HT-29 (cell line): Measurements from ENCODE around the gene ISY1. TPM values are rescaled to one million over a fixed set of nuclear protein-coding genes. Genes with fewer than 3 reads are reported as not detected.
"Not testable (repeated sequence)": the region's sequence is repeated elsewhere in the genome, so short reads cannot be mapped to it uniquely, and the experiment has no call there.

Source experiments
- DNase-seq: peaks from one replicate; pipeline ENCODE4 v3.0.0-alpha.2; 2015; ENCODE audit warnings: low spot score
- total RNA-seq: library from RNA; depleted of rRNA; stranded (reverse); fragments of >200 nt; shearing (Covaris generic); gene quantifications from 2 replicates; pipeline ENCODE4 v1.2.3, GENCODE V29; 2014

The ISY1 gene
- total RNA-seq, 1 experiment from 2014 or later = 25.2 TPM

DNA sequence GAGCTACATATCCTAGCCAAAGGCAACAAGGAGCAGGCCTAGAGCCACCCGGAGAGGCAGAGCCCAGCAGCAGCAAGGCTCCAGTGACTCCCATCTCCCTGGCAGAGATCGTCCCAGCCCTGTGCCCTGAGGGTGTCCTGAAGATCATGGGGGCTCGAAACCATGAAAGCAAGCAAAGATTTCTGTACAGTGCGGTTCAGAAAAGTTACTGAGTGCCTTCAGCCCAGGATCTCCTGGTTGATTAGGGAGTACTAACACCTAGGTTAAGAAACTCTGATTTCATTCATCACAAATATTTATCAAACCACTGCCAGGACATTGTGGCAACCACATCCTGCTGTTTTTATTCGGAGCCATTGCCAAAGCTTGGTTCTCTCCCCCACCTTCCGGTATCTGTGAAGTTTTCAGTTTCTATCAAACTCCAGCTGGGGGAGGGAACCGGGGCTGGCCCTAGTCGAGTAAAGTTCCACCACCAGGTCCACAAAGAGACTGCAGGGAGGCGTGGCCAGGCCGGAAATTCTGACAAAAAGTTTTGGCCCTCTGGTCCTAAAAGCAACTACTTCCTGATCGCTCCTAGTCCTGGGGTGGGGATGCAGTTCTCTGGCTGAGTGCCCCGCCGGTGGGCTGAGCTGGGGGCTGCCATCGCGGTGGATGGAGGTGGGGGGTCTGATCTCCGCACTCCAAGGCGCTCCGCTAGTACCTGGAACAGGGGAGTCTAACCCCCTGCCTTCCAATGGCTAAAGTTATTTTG is 40.4 kb downstream of the ISY1 start:
- peak; percentile 91 for DNase-seq

DNA sequence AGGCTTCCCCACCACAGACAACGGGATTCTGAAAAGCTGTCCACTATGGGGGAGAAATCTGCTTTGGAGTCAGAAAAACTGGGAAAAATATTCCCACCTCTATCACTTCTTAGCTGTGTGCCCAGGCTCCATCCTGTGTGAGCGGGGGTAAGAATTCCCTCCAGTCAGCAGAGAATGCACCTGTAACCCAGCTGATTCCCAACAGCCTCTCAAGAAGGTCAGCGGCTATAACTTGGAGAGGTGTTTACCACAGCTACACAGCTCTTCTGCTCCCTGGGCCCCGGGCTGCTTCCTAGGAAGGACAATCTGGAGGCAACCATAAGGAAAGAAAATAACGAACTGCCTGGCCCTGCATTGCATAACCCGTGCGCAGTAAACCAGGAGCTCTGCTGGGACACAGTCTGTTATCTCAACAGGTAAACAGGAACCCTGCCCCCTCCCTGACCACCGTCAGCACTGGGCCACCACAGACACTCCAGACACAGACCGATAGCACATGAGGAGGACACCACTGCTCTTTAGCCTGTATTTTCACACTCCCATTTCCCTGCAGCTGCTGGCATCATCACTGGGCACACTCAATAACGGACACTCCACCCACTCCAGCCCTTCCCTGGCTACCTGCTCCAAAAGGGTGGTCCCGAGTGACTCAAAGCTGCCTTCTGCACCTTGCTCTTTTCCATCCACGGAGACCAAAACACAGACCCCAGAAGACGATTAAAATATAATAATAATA is 41.3 kb downstream of the ISY1 start:
- peak; percentile 46 for DNase-seq

DNA sequence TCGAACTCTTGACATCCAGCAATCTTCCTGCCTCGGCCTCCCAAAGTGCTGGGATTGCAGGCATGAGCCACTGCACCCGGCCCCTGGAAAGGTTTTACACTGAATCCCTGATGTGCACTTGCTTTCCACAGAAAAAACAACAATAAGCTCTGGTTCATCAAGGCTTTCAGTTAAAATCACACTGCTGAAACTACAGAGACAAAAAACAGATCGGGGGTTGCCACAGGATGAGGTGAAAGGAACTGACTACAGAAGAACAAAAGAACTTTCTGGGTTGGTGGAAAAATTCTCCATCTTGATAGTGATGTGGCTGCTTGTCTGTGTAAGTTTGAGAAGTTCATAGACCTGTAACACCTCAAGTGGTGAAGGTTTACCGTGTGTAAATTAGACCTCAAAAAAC is 42.1 kb downstream of the ISY1 start:
- no peak for DNase-seq

DNA sequence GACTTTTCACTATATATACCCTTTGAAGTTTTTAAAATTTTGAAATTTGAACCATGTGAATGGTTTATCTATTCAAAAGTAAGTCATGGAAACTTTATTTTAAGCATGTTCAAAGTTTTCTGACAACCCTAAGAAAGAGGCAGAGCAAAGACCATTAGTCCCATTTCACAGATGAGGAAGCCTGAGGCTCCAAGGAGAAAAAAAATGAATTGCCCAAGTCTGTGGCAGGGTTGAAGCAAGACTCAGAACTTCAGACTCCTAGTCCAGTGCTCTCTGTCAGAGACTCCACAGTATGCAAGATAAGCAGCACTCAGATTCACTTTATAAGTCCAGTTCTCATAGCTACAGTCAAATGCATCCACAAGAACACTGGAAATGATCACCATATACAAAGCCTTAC is 43.7 kb downstream of the ISY1 start:
- no peak for DNase-seq

DNA sequence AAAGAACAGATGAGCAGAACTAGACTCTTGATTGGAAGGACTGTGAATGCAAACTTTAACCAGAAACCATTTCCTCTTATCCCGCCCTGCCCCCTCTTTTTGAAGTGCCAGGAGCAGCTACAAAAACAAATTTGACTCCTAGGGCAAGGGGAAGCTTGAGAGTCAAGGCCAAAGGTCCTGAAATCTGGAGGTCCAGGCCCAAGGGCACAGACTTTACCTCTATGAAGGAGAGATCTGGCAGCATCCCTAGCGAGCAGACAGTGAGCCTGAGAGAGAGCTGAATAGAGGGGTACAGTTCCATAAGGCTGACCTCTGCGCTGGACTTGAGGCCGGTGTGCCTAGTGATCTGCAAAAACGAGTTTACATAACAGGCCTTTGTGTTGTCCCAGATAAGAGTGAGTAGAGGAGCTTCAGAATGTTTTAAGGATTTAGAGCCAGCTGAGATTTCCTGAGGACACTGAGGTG is 44.3 kb downstream of the ISY1 start:
- no peak for DNase-seq

DNA sequence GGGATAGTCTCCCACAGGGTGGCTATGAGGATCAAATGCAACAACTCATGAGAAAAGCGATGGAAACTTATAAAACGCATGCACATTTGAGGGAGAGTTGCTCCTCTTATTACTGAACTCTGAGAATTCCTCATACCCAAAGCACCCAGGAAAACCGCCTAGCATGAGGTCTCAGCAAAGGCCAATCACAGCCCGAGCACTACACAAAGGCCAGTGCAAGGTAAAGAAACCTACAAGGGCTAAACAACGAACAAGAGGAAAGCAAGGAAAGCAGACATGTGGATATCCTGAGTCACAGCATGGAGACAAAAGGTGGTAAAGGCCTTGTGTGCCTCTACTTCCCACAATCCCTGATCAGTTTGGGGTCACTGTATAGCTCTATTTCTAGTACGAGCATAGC is 46.4 kb downstream of the ISY1 start:
- no peak for DNase-seq

DNA sequence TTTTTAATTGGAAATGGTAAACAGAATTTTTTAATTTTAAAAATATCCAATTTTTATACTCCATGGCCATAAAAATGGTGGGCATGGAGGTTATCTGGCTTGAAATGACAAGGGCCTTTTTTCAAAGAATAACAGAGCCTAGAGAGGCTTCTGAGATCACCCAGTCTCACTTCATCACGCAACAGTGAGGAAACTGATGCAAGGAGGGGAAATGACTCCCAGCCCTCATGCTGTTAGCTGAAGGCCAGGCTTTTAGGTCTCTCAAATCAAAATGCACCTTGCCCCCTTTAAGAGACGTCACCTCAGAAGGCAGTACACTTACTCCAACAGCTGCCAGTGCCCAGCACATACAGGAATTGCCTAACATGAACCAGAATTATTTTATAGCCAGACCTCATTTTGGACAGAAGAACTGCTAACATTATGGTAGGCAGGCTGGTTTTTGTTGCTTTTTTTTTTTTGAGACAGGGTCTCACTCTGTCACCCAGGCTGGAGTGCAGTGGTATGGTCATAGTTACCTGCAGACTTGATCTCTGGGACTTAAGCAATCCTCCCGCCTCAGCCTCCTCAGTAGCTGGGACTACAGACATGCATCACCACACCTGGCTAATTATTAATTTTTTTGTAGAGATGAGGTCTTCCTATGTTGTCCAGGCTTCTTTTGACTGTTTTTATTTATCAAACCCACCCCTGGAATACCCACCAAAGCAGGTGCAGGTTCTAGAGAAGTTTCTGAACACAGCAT is 48.4 kb downstream of the ISY1 start:
- no peak for DNase-seq

DNA sequence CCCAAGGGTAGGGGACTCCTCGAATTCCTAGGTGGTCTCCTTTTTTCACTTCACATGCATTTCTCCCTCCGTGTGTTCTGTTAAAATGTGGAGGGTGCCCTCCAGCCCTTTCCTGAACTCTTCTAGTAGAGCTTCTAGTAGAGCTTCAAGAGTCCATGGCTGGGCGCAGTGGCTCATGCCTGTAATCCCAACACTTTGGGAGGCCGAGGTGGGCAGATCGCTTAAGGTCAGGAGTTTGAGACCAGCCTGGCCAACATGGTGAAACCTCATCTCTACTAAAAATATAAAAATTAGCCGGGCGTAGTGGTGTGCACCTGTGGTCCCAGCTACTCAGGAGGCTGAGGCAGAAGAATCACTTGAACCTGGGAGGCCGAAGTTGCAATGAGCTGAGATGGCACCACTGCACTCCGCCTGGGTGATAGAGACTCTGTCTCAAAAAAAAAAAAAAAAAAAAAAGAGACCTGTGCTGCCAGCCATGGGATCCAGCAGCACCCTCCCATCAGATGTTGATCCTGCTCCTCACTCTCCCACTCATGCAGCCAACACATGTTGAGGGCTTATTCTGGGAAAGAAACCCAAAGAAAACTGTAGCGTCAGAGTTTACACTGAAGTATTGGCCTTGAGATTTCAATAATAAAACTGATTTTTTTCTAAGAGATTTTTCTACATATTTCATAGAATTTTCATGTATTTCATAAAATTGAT is 49.6 kb downstream of the ISY1 start:
- DNase-seq = not testable (repeated sequence)

DNA sequence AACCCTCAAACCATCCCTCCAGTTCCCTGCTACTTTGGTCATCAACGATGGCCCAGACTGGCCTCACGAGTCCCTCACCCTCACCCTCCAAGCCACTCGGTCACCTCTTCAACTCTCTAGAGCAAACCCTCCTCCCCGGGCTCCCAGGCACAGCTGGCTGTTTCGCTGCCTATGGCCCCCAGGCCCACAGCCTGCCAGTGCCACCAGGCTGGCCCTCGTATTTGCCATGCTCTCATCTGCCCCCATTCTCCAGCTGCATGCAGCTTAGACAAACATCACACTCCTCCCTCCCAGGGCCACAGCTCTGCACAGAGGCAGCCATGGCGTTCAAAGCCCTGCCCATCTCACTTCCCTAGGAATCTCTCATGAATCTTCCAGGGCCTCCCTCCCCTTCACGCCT is 53.1 kb downstream of the ISY1 start:
- DNase-seq = no peak

DNA sequence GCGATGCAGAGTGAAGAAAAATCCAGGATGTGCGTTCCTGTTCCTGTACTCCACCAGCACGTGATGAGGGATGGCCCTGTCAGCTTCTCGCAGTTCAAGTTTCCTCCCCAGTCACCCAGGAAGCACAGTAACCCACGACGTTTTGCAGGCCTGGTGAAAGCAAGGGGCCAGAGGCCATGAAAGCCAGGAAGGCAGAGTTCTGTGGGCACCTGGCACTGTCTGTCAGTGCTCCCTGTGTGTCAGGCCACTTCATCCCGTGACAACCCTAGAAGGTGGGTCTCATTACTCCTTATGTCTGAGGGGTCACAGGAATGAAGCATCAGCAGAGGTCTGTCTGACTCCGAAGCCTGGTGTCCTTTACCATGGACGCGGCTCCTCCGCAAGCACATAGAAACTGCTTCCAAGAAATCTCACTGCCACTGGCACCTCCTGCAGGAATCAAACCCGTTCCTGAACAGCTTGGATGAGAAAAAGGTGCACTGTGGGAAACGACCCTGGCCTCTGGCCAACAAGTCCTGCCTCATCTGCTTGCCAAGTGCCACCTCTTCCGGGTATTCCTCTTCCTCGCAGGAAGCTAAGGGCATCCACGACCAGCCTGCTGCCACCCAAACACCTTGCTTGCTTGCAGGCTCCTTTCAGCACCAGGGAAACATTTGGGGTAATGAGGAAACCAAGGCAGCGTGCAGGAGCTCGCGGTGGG is 53.8 kb downstream of the ISY1 start:
- DNase-seq = peak; percentile 24

DNA sequence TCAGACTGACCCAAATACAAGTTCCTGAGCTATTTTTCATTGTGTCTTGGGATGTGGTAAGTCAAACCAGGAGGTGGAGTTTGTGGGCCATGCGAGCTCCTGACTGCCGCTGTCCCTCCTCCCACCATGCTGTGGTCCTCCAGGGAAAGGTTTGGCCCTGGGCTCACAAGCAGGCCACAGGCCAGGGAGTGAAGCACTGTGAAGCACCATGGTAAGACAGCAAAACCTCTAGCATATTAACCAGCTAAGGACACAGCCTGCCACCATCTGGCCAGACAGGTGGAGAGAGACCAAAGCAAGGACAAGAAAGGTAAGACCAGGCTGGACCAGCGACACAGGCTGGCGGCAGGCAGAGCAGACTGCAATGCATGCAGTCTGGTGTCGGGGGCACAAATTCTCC is 54.5 kb downstream of the ISY1 start:
- DNase-seq = peak; percentile 39

DNA sequence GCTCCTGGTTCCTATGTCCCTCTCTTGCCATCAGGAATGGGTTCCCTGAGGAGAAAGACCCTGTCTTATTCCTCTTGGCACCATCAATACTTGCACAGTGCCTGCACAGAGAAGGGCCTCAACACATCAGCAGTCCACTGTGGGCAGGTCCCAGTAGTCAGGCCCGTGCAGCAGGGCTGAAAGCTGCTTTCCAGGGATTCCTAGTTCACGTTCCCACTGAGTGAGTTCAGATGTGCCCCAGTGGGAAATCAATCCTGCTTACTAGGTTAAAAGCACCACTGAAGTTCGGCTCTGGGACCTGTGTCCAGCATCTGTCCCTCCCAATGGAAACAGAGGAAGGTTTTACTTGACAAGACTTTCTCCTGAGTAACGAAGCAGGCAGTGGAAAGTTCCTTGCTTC is 55.0 kb downstream of the ISY1 start:
- DNase-seq = no peak

DNA sequence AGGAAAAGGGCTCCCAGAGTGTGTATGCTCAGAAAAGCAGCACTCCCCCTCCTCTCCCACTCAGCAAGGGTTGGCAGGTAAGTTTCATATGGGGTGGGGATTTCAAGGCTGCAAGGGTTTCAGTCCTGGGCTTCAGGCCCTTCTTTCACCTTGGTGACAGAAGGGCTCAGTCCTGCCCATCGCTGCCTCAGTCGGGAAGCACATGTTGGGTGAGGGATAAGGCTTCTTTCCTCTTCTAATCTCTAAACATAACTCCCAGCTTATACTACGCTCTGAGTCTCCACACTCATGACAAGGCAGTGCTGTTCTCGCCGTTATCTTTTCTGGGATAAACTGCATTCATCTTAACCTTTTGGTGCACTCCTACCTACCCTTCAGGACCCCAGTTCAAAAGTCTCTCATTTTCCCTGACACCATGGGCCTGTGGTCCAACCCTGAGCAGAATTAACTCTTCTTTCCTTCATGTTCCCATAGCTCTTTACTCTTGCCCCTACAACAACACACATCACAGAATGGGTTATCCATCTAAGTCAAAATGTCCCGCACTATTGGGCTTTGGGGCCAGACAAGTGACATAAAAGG is 56.3 kb downstream of the ISY1 start:
- DNase-seq = no peak

DNA sequence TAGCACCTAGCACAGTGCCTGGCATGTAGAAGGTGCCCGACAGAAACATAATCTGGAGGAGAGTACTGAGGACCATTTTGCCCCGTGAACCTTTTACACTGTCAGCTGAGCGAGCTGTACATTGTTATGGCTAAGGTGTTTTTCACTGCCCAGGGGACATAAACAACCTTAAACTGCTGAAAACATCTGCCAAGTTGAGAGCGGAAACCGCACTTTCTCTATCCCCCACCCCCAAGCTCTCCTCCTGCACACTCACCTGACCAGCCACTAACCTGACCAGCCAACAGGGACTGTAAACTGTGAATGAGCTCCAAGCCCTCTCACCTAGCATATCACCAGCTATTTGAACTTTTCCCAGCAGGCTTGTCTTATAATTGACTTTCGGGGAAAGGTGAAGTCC is 56.8 kb downstream of the ISY1 start:
- no peak for DNase-seq

DNA sequence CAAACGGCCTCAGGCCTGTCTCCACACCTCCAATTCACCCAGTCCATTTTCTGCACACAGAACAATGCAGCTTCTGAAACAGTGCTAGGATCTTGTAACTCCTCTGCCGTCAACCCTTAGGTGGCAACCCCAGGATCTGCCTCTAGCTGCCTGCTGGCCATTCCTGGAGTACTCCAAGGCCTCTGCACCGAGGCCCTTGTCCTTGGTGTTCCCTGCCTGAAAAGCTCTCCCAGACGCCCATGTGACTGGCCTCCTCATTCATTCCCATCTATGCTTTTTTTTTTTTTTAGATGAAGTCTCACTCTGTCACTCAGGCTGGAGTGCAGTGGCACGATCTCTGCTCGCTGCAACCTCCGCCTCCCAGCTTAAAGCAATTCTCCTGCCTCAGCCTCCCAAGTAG is 57.6 kb downstream of the ISY1 start:
- DNase-seq = no peak

DNA sequence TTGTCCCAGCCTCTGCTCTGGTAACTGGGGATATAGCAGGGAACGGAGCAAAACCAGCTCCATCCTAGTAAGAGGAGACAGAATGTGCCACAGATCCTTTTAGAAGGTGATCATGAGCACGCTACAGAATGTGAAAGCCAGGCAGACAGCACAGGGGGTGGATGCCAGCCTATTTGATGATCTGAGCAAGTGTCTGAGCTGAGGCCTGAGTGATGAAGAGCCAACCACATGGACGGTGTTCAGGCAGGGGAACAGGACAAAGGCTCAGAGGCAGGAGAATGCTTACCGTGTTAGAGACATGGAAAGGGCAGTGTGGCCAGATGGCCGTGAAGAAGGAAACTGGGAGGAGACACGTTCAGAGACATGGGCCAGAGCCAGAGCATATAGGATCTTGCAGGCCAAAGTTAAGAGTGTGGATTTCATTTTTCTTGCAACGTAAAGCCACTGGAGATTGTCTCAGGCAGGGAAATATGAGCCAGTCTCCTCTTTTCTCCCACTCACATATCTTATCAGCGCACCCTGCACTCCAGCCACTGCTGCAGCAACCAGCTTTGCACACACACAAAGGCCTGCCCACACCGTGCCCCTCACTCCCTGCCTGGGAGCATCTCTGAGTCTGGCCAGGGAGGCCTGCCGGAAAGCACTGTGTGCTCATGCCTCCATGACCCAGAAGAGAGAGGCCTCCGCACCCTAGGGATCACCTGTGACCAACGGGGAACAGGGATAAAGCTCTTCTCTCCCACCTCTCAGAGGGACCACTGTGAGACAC is 59.3 kb downstream of the ISY1 start:
- DNase-seq = no peak

DNA sequence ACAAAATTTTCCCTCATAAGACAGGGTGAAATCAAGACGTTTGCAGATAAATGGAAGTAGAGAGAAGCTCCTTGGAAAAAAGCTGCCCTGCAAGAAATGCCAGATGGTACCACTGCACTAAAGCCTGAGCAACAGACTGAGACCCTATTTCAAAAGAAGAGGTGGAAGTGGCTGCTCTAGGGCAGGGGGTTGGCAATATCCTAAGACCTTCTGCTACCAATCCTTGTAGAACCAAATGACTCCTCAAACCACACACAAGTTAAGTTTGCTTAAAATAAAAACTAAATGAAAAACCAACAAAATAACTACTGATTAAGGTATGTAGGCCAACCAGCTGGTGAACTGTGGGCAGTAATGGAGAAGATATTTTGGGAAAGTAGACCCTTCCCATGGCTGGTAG is 60.6 kb downstream of the ISY1 start:
- DNase-seq = no peak

DNA sequence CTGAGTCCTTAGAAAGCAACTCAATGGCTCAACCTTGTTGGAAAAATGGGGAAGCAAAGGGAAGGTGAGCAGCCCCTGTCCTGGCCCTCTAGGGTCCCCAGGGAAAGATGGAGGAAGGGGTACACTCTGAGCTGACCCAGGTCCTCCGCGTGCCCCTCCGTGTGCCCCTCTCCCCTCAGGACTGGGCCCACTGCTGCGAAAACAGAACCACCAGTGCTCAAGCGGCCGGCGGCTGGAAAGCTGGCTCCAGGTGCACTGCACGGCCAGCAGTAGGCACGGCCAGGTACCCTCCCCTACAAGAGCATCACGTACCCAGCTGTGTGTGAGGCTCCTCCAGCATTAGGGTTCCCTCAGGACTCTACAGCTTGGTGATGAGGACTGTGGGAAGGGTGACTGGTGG is 65.6 kb downstream of the ISY1 start:
- no peak for DNase-seq

DNA sequence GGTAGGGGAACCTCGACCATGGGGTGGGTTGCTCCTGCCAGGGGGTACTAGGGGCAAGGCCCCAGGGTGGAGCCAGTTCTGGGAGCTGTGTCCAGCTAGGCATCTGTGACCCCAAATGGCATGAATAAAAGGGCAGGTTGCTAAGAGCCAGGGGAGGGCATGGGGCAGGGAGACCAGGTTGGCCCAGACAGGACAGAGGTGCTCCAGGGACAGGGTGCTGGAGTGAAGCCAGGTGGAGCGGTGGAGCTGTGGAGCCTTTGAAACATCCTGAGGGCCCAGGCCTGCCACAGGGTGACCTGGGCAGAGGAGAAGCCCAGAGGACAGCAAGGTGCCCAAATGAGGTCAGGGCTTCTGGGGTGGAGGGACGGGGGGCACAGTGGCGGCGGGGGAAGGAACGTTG is 72.6 kb downstream of the ISY1 start:
- not testable (repeated sequence) for DNase-seq

DNA sequence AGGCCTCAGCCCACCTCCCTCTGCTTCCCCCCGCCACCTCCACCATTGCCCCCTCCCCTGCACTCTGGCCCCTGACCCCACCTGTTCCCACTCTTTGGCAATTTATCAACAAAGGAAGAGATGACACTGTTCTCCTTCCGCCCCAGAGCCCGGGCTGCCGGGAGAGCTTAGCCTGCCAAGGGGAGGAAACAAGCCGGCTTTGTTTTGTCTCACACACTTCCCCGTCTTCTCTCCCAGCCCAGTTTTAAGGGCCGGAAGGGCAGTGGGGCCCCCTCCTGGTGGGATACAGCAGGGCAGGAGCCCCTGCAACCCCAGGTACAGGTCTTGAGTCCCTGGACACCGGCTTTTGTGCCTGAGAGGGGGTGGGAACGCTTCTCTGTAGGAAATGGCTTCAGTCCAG is 73.0 kb downstream of the ISY1 start:
- DNase-seq = not testable (repeated sequence)
